HG03342 (cell line): Measurements from ENCODE around the gene FAM98B.

Experiments used
- ATAC-seq: cut with Tn5 transposase; IDR thresholded peaks from one replicate; pipeline ENCODE4 v1.9.1; 2021; ENCODE audit warnings: mild to moderate bottlenecking, moderate library complexity; ENCODE audit not compliant: unreplicated experiment

Gene FAM98B

GRCh38 chr15:38460543-38460942 is 6.6 kb downstream of the FAM98B start:
- no peak for ATAC-seq

GRCh38 chr15:38461066-38461833 is 7.3 kb downstream of the FAM98B start:
- ATAC-seq, result peak; percentile 85

GRCh38 chr15:38463893-38464292 is 10.0 kb downstream of the FAM98B start:
- ATAC-seq, result no peak

- no peak for ATAC-seq
Measured at GRCh38 chr15:38464675-38465074, 10.7 kb downstream of the FAM98B start.

- no peak for ATAC-seq
Measured at GRCh38 chr15:38470816-38471215, 16.9 kb downstream of the FAM98B start.

- no peak for ATAC-seq
Measured at GRCh38 chr15:38471974-38472373, 18.0 kb downstream of the FAM98B start.

GRCh38 chr15:38474155-38474757 is 20.3 kb downstream of the FAM98B start:
- ATAC-seq, result peak; percentile 94

- ATAC-seq, result no peak
Measured at GRCh38 chr15:38475361-38475760, 21.4 kb downstream of the FAM98B start.

- ATAC-seq, result no peak
Measured at GRCh38 chr15:38476120-38476519, 22.2 kb downstream of the FAM98B start.

- ATAC-seq, result no peak
Measured at GRCh38 chr15:38477637-38478036, 23.7 kb downstream of the FAM98B start.

- ATAC-seq, result no peak
Measured at GRCh38 chr15:38479266-38479665, 25.3 kb downstream of the FAM98B start.

- no peak for ATAC-seq
Measured at GRCh38 chr15:38479756-38480155, 25.8 kb downstream of the FAM98B start.

GRCh38 chr15:38481113-38481512 is 27.2 kb downstream of the FAM98B start:
- ATAC-seq, result no peak

- no peak for ATAC-seq
Measured at GRCh38 chr15:38481761-38482160, 27.8 kb downstream of the FAM98B start.

GRCh38 chr15:38482572-38482971 is 28.6 kb downstream of the FAM98B start:
- ATAC-seq, result no peak

- ATAC-seq, result no peak
Measured at GRCh38 chr15:38486936-38487335, 33.0 kb downstream of the FAM98B start.

- no peak for ATAC-seq
Measured at GRCh38 chr15:38487378-38487777, 33.5 kb downstream of the FAM98B start.

- no peak for ATAC-seq
Measured at GRCh38 chr15:38490242-38490922, 36.5 kb downstream of the FAM98B start.

GRCh38 chr15:38496151-38496550 is 42.2 kb downstream of the FAM98B start:
- no peak for ATAC-seq

- ATAC-seq, result no peak
Measured at GRCh38 chr15:38499651-38500050, 45.7 kb downstream of the FAM98B start.

- no peak for ATAC-seq
Measured at GRCh38 chr15:38503496-38503895, 49.6 kb downstream of the FAM98B start.
